Measurements from ENCODE around the gene LAMB4. TPM values are rescaled to one million over a fixed set of nuclear protein-coding genes. Genes with fewer than 3 reads are reported as not detected.

The LAMB4 gene
- total RNA-seq, 2 experiments from 2014 or later: 0.08 to 0.11 TPM

DNA sequence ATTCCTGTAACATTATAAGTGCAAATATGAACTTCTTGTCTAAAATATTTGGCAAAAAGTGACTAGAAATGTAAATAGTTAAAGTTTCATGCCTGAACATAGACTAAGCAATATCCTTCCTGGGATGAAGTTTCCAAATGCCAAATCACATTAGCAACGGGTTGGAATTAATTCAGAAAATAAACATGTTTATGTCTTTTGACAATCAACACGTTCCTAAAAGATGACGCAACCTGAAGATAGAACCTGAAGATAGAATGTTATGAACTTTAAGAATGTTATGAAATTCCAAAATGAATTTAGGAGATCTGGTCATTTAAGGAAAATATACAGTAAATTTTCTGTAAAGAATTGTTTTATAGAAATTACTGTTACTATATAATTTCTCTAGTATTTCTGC, 9.2 kb downstream of the LAMB4 start:
- Mint-ChIP-seq H3K4me1 (ENCODE audit: low read depth) (no peaks in the 10 kb centered on the region), H3K4me3 (no peak overlapping the region), H3K36me3 (ENCODE audit: low read depth) (no peaks in the 10 kb centered on the region), H3K27ac (no peak overlapping the region), H3K27me3 (no peaks in the 10 kb centered on the region), H3K9me3 (no peaks in the 10 kb centered on the region)
- CTCF ChIA-PET: no interaction called here
- POLR2A ChIA-PET: no interaction called here
- no peak overlapping the region for H3K4me3 ChIP-seq (ENCODE audit: low read length)
- intact Hi-C loops (cut with DNase I, micrococcal nuclease): no loop called here
- ATAC-seq (ENCODE audit: poor library complexity) (no peak), DNase-seq (no peak)
- no peaks in the 10 kb centered on the region for H3K9me3 ChIP-seq (ENCODE audit: control insufficient read depth in 1 of 2, insufficient read depth in 1 of 2, low read length in 2 of 2)
- no peaks in the 10 kb centered on the region for H3K4me1 ChIP-seq (ENCODE audit: insufficient read depth, low read length)
- H3K36me3 ChIP-seq (ENCODE audit: insufficient read depth, low read length): no peaks in the 10 kb centered on the region
- TF ChIP-seq, protein P1, sequence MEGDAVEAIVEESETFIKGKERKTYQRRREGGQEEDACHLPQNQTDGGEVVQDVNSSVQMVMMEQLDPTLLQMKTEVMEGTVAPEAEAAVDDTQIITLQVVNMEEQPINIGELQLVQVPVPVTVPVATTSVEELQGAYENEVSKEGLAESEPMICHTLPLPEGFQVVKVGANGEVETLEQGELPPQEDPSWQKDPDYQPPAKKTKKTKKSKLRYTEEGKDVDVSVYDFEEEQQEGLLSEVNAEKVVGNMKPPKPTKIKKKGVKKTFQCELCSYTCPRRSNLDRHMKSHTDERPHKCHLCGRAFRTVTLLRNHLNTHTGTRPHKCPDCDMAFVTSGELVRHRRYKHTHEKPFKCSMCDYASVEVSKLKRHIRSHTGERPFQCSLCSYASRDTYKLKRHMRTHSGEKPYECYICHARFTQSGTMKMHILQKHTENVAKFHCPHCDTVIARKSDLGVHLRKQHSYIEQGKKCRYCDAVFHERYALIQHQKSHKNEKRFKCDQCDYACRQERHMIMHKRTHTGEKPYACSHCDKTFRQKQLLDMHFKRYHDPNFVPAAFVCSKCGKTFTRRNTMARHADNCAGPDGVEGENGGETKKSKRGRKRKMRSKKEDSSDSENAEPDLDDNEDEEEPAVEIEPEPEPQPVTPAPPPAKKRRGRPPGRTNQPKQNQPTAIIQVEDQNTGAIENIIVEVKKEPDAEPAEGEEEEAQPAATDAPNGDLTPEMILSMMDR (IDR thresholded peaks at IDR 0.05): no peak
- H3K27me3 ChIP-seq (ENCODE audit: control insufficient read depth in 1 of 2, insufficient read depth in 2 of 2, low read length in 2 of 2): no peaks in the 10 kb centered on the region
- H3K27ac ChIP-seq (ENCODE audit: low read depth in 1 of 2, low read length in 2 of 2): no peak overlapping the region

DNA sequence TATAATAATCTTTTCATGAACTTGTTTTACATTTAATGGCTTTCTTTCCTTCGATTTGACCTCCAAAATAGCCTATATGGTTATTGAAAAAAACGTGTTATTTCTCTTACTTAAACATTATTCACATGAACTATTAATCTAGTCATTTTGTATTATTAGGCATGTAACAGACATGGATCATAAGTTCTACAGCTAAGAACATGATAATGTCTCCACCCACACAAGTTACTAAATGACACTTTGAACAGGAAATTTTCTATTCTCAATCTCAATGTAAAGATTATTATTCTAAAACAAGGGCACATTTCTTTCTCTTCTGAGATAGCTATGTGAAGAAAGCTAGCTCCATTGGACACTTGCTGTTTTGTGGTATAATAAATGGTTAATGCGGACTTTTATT, 10.0 kb downstream of the LAMB4 start:
- Mint-ChIP-seq H3K9me3 (no peaks in the 10 kb centered on the region), H3K4me1 (ENCODE audit: low read depth) (no peaks in the 10 kb centered on the region), H3K36me3 (ENCODE audit: low read depth) (no peaks in the 10 kb centered on the region), H3K4me3 (no peak overlapping the region), H3K27ac (no peak overlapping the region), H3K27me3 (no peaks in the 10 kb centered on the region)
- intact Hi-C loops (cut with DNase I, micrococcal nuclease): no loop called here
- ATAC-seq (ENCODE audit: poor library complexity): no peak
- TF ChIP-seq, protein P1 (IDR thresholded peaks at IDR 0.05): no peak
- no peak overlapping the region for H3K27ac ChIP-seq (ENCODE audit: low read depth in 1 of 2, low read length in 2 of 2)
- no peaks in the 10 kb centered on the region for H3K27me3 ChIP-seq (ENCODE audit: control insufficient read depth in 1 of 2, insufficient read depth in 2 of 2, low read length in 2 of 2)
- ChIA-PET CTCF (no interaction called here), POLR2A (no interaction called here)
- no peak overlapping the region for H3K4me3 ChIP-seq (ENCODE audit: low read length)
- no peaks in the 10 kb centered on the region for H3K4me1 ChIP-seq (ENCODE audit: insufficient read depth, low read length)
- H3K9me3 ChIP-seq (ENCODE audit: control insufficient read depth in 1 of 2, insufficient read depth in 1 of 2, low read length in 2 of 2): no peaks in the 10 kb centered on the region
- DNase-seq: no peak
- H3K36me3 ChIP-seq (ENCODE audit: insufficient read depth, low read length): no peaks in the 10 kb centered on the region

DNA sequence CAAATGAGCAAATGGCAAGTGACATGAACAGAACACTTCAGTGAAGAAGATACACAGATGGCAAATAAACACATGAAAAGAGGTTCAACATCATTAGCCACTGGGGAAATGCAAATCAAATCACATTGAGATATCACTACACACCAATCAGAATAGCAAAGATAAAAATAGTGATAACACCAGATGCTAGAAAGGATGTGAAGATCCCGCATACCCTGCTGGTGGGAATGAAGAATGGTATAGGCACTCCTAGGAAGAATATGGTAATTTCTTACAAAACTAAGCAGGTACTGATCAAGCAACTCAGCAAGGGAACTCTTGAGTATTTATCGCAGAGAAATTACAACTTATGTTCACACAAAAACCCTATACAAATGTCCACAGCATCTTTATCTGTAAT, 11.2 kb downstream of the LAMB4 start:
- no peaks in the 10 kb centered on the region for H3K4me1 Mint-ChIP-seq (ENCODE audit: low read depth)
- Histone ChIP-seq H3K36me3 (ENCODE audit: insufficient read depth, low read length) (no peaks in the 10 kb centered on the region), H3K4me3 (ENCODE audit: low read length) (no peak overlapping the region), H3K4me1 (ENCODE audit: insufficient read depth, low read length) (no peaks in the 10 kb centered on the region), H3K9me3 (ENCODE audit: control insufficient read depth in 1 of 2, insufficient read depth in 1 of 2, low read length in 2 of 2) (no peaks in the 10 kb centered on the region), H3K27ac (ENCODE audit: low read depth in 1 of 2, low read length in 2 of 2) (no peak overlapping the region), H3K27me3 (ENCODE audit: control insufficient read depth in 1 of 2, insufficient read depth in 2 of 2, low read length in 2 of 2) (no peaks in the 10 kb centered on the region)
- H3K9me3 Mint-ChIP-seq: no peaks in the 10 kb centered on the region
- ChIA-PET CTCF (no interaction called here), POLR2A (no interaction called here)
- intact Hi-C loops (cut with DNase I, micrococcal nuclease): no loop called here
- H3K27ac Mint-ChIP-seq: no peak overlapping the region
- ATAC-seq (ENCODE audit: poor library complexity) (no peak), DNase-seq (no peak)
- TF ChIP-seq, protein P1 (IDR thresholded peaks at IDR 0.05): no peak
- H3K36me3 Mint-ChIP-seq (ENCODE audit: low read depth): no peaks in the 10 kb centered on the region
- no peaks in the 10 kb centered on the region for H3K27me3 Mint-ChIP-seq
- H3K4me3 Mint-ChIP-seq: no peak overlapping the region
